K562 (cell line): ENCODE results near the gene MEA1. TPM values are rescaled to one million over a fixed set of nuclear protein-coding genes. Genes with fewer than 3 reads are reported as not detected.

Experiments used
- ARID1B ChIP-seq: fragments of 450-650 bp; IDR thresholded peaks from 2 replicates; pipeline ENCODE4 v1.6.1; 2016; ENCODE audit warnings: antibody characterized with exemption, mild to moderate bottlenecking, inconsistent platforms
- NFXL1 ChIP-seq: fragments of 450-650 bp; formaldehyde crosslinking; IDR thresholded peaks from 2 replicates; pipeline ENCODE4 v1.4.0; 2021; ENCODE audit warnings: mild to moderate bottlenecking
- REST ChIP-seq, 2 experiments: fragments of 450-650 bp; formaldehyde crosslinking in 1 of 2; IDR thresholded peaks; 2 replicates each; pipeline versions ENCODE4 v1.4.0 to v1.6.1; 2014 to 2020; ENCODE audit warnings: mild to moderate bottlenecking in 2 of 2, borderline replicate concordance in 1 of 2, low read depth in 1 of 2
- polyA plus RNA-seq, 8 experiments: library from polyadenylated mRNA; depleted of rRNA in 4 of 8; stranded (reverse) in 5 of 8; unstranded in 3 of 8; fragments of >200 nt; fragmentation: Nextera tagmentation in 2 of 8; fragmentation: Illumina TruSeq in 1 of 8; extraction: Ambion mirVana in 2 of 8; extraction: Trizol in 1 of 8; gene quantifications; 2 replicates each; pipeline versions ENCODE4 v1.2.1 to v1.2.3, GENCODE V29; 2011 to 2014; ENCODE audit warnings: inconsistent platforms in 1 of 8, missing spikeins in 1 of 8
- total RNA-seq, 7 experiments: library from RNA; depleted of rRNA in 6 of 7; stranded (reverse); fragments of >200 nt in 6 of 7; fragmentation: Illumina TruSeq in 2 of 7; extraction: Trizol in 2 of 7; gene quantifications; 2 replicates each; pipeline versions ENCODE4 v1.2.1 to v1.2.3, GENCODE V29; 2011 to 2021; ENCODE audit warnings: low replicate concordance in 1 of 7

The MEA1 gene
- total and polyA plus RNA-seq, 9 of the 15 experiments (the other 6 are each of a cell fraction or from before 2014, with no cell fraction given), result 86.8 to 210 (median 152) TPM

- TF ChIP-seq REST (IDR thresholded peaks at IDR 0.05; ENCODE audit: borderline replicate concordance), result no peak
- TF ChIP-seq REST (CRISPR knock-in tag; IDR thresholded peaks at IDR 0.05; ENCODE audit: low read depth), result no peak
- TF ChIP-seq ARID1B, result no peak
- no peak for TF ChIP-seq NFXL1 (CRISPR knock-in tag)
Observed at GRCh38 chr6:43019152-43019551, 5.4 kb upstream of the MEA1 start (continued).
